NCI-H2227 treated with DMSO at 0.1 percent for 48 hours (cell line): ENCODE measurements around the gene LUC7L2.
"Not testable (repeated sequence)": the region's sequence is repeated elsewhere in the genome, so short reads cannot be mapped to it uniquely, and the experiment has no call there.

Source experiments
- DNase-seq: peaks from one replicate; lab custom pipeline; 2025; lab: John Stamatoyannopoulos, UW

LUC7L2 gene

GRCh38 chr7:139355320-139355719, 4.4 kb upstream of the LUC7L2 start:
- DNase-seq, result no peak

DNA sequence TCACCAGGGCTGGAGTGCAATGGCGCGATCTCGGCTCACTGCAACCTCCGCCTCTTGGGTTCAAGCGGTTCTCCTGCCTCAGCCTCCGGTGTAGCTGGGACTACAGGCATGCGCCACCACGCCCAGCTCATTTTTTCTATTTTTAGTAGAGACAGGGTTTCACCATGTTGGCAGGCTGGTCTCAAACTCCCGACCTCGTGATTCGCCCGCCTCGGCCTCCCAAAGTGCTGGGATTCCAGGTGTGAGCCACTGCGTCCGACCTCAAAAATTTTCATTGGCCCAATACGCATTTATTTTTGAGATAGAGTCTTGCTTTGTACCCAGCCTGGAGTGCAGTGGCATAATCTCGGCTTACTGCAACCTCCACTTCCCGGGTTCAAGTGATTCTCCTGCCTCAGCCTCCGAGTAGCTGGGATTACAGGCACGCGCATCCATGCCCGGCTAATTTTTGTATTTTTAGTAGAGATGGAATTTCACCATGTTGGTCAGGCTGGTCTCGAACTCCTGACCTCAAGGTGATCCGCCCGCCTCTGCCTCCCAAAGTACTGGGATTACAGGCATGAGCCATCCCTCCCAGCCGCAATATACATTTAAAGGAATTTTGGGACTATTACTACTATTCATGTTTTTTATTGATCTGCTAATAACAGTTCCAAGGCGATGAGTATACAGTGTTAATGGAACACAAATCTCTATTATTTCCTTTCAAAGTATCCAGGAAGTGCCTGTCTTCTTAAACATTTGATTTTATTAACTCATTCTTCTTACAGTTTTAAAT, 1.8 kb upstream of the LUC7L2 start:
- DNase-seq, result not testable (repeated sequence)

DNA sequence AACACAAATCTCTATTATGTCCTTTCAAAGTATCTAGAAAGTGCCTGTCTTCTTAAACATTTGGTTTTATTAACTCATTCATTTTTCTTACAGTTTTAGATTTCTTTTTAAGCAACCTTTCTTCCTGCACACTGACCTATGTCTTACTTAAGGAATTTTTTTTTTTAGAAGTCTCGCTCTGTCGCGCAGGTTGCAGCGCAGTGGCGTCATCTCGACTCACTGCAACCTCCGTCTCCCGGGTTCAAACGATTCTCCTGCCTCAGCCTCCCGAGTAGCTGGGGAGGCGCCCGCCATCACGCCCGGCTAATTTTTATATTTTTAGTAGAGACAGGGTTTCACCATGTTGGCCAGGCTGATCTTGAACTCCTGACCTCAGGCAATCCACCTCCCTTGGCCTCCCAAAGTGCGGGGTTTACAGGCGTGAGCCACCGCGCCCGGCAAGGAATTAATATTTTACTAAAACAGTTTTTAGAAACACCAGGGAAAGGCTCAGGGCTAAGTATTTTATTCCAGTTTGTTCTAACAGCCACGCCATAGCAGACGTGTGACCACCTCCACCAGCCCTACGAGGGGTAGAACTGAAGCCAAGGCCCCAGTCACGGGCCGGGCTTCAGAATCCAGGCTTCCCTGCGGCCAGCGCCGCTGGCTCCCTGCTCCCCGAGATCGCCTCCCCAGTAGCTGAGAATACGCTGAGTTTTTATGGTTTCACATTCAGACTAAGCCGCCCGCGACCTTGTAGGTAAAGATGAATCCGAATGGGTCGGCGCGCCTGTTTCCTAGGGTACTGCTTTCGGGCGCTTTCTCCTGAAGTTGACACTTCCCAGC, 941 bp upstream of the LUC7L2 start:
- DNase-seq, result peak; percentile 32

DNA sequence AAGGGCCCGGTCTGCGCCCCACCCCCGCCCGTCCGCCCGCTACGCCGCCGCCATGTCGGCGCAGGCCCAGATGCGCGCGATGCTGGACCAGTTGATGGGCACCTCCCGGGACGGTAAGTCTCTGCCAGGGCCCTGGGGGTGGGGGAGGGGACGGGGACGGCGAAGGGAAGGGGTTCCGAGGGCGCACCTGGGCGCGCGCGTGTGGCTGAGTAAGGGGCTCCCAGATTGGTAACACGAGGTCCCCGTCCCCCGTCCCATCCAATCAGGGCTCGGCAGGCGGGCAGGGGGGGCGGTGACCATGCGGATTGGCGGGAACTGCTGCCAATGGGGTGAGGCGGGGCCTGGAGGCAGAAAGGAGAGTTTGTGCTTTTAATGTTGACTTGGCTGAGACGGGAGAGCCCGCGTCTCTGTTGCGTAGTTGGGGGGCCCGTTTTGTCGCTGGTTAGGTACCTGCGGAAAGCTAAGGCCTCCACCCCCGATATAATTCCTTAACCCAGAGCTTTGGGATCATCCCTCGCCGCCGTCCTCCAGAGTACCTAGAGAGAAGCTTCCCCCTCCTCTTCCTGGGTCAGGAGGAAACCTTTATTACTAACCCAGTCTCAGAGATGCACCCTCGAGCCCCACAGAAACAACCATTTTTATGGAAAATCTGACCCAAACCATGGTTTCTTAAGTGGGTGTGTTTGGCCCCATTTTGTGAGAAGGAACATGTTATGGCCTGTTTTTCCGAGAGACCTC, 685 bp downstream of the LUC7L2 start:
- peak; percentile 97 for DNase-seq

DNA sequence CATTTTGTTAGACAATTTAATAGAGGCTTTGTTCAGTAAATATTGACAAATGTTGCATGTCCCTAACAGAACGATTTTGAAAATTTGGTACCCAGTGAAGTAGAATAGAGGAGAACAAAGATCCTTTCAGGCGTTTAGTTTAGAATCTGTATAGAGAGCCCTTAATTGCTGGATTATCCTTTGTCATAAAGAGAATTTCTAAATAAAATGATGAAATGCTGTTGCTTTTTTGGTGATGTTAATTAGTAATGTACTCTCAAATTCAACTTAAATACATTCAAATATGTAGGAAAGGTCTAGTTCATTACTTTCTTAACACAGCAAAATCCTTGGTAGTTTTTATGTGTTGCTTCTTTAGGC, 1.2 kb downstream of the LUC7L2 start:
- DNase-seq, result no peak

- no peak for DNase-seq
Measured at GRCh38 chr7:139361523-139361922, 1.8 kb downstream of the LUC7L2 start.

GRCh38 chr7:139362302-139362701, 2.6 kb downstream of the LUC7L2 start:
- no peak for DNase-seq

- DNase-seq, result no peak
Measured at GRCh38 chr7:139362981-139363380, 3.3 kb downstream of the LUC7L2 start.

DNA sequence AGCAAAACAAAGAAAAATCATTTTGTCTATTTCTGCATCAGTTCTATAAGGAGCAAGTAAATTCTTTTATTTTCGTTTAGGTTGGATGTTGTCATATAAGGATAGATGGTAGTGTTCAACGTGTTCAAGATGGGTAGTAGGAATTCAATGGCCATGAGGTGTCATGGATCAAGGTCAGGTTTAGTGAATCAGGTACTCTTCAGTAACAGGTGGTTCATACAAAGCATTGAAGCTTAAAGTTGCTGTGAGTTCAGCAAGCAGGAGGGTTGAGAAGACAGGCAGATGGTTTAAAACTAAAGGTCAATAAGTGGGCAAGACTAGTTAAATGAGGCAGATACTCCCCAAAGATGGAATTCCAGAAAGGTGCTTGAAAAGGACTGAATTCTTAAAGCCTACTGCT, 5.6 kb downstream of the LUC7L2 start:
- no peak for DNase-seq

DNA sequence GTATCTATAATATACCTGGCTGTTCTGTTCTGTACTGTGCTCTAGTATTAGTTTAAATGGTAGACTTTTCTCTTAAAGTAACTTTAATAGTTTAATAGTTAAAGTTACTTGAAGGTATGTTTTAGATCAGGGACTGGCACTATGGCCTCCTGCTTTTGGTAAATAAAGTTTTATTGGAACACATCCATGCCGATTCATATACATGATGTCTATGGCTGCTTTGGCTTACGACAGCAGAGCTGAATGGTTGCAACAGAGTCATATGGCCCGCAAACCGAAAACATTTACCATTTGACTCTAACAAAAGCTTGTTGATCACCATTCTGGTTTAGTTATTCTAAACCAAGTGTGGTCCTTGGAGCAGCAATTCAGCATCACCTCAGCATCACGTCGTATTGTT, 6.7 kb downstream of the LUC7L2 start:
- no peak for DNase-seq

- DNase-seq, result no peak
Measured at GRCh38 chr7:139367438-139368155, 7.9 kb downstream of the LUC7L2 start.

DNA sequence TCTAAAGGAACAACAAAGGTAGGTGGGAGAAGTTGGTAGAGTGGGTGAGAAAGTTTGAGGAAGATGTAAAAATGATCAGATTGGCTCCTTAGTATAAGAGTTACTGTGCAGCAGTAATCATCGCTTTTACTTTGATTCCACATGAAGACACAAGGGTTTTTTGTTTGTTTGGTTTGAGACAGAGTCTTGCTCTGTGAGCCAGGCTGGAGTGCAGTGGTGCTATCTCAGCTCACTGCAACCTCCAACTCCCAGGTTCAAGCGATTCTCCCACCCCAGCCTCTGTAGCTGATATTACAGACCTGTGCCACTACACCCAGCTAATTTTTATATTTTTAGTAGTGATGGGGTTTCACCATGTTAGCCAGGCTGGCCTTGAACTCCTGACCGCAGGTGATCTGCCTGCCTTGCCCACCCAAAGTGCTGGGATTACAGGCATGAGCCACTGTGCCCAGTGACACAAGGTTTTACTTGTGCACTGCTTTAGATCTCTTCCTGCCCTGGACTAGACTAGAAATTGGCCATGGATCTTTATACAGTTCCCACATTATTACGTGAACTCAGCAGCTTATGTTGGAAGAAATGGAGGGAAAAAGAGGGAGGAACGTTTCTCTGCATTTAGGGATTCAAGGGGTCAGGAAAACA, 10.7 kb downstream of the LUC7L2 start:
- no peak for DNase-seq

DNA sequence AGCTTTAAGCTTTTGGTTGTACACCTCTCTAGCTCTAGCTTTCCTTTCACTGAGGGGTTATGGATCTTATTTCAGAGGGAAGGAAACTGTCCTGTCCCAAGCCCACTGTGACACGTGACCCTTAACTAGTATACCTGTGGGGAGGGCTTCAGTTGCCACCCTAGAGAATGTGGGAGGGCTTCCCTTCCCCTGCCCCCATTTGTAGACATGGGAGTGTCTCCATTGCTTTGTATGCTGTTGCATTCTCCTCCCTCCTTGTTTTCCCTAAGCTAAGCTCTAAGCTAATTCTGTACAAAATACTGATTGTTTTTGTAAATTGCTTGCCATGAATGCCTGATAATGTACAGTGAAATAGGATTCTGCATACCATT, 11.2 kb downstream of the LUC7L2 start:
- no peak for DNase-seq

- DNase-seq, result no peak
Measured at GRCh38 chr7:139374246-139374645, 14.6 kb downstream of the LUC7L2 start.

- no peak for DNase-seq
Measured at GRCh38 chr7:139382439-139382838, 22.7 kb downstream of the LUC7L2 start.

GRCh38 chr7:139384611-139385010, 24.9 kb downstream of the LUC7L2 start:
- DNase-seq, result no peak

DNA sequence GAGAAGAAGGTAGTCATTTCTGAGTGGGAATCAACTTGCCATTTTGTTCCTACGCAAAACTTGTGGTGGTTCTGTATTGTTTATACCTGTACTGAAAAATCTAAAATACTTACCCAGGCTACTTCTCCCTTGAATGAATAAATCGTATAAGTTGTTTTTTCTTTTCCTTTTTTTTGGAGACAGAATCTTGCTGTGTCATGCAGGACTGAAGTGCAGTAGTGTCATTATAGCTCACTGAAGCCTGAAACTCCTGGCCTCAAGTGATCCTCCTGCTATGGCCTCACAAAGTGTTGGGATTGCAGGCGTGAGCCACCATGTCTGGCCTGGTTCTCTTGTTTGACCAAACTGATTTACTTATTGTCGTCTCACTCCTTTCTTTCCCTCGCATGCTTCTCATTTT, 27.9 kb downstream of the LUC7L2 start:
- DNase-seq, result no peak

DNA sequence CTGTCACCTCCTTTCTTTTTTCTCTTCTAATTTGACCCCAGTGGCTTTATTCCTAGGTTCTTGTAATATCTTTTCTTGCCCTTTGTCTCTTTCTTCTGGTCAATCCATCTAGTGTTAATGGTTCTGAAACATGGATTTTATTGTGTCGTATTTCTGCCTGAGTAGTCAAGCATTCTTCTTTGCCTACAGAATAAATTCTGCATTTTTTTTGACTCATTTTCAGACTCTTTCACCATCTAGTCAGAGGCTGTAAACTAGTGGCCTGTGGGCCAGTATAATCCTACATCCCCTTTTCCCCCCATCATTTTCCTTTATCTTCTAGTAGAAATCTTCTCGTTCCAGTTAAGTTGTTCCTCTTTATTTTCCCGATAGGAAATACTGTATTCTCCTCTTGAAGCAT, 29.4 kb downstream of the LUC7L2 start:
- DNase-seq, result no peak

GRCh38 chr7:139389774-139390173, 30.1 kb downstream of the LUC7L2 start:
- no peak for DNase-seq

DNA sequence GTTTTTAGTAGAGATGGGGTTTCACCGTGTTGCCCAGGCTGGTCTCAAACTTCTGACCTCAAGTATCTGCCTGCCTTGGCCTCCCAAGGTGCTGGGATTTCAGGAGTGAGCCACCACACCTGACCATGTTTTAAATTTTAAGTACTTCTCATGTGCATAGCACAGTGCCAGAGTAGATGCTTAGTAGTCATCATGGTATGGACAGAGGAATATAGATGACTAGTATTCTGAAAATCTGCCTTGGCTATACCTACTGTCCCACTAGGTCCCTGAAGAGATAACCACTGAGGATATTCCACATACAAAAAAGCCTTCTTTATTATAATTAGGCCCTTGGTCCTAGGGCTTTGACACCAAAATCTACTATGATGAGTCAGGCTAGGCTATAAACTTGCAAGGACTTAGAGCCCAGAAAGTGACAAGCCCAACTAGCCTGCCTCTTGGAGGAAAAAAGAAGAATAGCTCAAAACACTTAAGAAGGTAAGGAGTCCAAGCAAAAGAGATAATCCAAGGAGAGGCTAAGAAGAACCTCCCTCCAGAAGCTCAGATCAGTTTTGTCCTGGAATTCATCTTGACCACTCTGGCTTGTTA, 34.0 kb downstream of the LUC7L2 start:
- no peak for DNase-seq

DNA sequence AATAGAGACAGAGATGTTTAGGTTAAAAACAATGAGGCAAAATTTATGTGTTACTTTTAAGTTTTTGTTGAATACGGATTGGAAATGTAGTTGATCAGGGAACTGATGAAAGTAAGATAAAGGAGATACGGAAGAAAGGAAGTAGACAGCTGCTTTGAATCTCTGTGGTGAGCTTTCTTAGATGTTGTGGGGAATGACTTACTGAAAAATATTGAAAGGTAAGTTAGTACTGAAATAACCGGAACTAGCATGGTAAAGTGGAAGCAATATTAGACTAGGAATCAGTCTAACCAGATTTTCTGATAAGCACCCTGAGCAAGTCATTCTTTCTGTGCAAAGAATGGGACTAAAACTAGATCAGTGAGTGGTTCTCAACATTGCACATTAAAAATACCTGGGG, 34.8 kb downstream of the LUC7L2 start:
- no peak for DNase-seq
